K562 (cell line): Measurements from ENCODE around the gene CSDE1. TPM values are rescaled to one million over a fixed set of nuclear protein-coding genes. Genes with fewer than 3 reads are reported as not detected.

Source experiments
- BACH1 ChIP-seq: fragments of 200-800 bp; sonication (Bioruptor generic); IDR thresholded peaks from 2 replicates; pipeline ENCODE4 v1.6.1; 2016; ENCODE audit warnings: missing genetic modification characterization, missing compliant biosample characterization
- BRD4 ChIP-seq: fragments of 200-600 bp; sonication (generic); IDR thresholded peaks from 2 replicates; pipeline ENCODE4 v1.6.1; 2017; ENCODE audit warnings: inconsistent platforms
- HEY1 ChIP-seq: fragments of 250-450 bp; sonication (Bioruptor Pico); IDR thresholded peaks from 2 replicates; pipeline ENCODE4 v1.5.0; 2020; ENCODE audit warnings: mild to moderate bottlenecking, moderate library complexity, borderline replicate concordance
- IFI16 ChIP-seq: fragments of 250-450 bp; sonication (Bioruptor Pico); IDR thresholded peaks from 2 replicates; pipeline ENCODE4 v2.1.2; 2022; ENCODE audit warnings: mild to moderate bottlenecking, inconsistent platforms
- MXI1 ChIP-seq: IDR thresholded peaks from 2 replicates; pipeline ENCODE4 v1.6.1; 2011; ENCODE audit warnings: low read depth, mild to moderate bottlenecking, improper control_type of control experiment, low read length
- RBM15 ChIP-seq: fragments of 200-400 bp; formaldehyde crosslinking; IDR thresholded peaks from 2 replicates; pipeline ENCODE4 v1.6.1; 2018; ENCODE audit warnings: mild to moderate bottlenecking, low read length, moderate library complexity; ENCODE audit not compliant: insufficient read depth
- SIN3A ChIP-seq, 2 experiments: fragments of 150-350 bp in 1 of 2; IDR thresholded peaks; 2 replicates each; pipeline ENCODE4 v1.6.1; 2011 to 2016; ENCODE audit warnings: borderline replicate concordance in 2 of 2, low read depth in 2 of 2, low read length in 2 of 2, mild to moderate bottlenecking in 2 of 2, moderate library complexity in 2 of 2; ENCODE audit not compliant: control insufficient read depth in 1 of 2
- SIX5 ChIP-seq, 2 experiments: IDR thresholded peaks; 2 replicates each; pipeline ENCODE4 v1.6.1; 2011; ENCODE audit warnings: low read length in 2 of 2, borderline replicate concordance in 1 of 2, low read depth in 1 of 2, mild to moderate bottlenecking in 1 of 2, moderate library complexity in 1 of 2; ENCODE audit not compliant: insufficient read depth in 1 of 2
- SMAD3 ChIP-seq: fragments of 450-650 bp; formaldehyde crosslinking; conservative IDR thresholded peaks from 2 replicates; pipeline ENCODE4 v1.4.0; 2020; ENCODE audit warnings: mild to moderate bottlenecking
- SMC3 ChIP-seq: conservative IDR thresholded peaks from 2 replicates; pipeline ENCODE4 v1.6.1; 2011; ENCODE audit warnings: low read depth, low read length, improper control_type of control experiment; ENCODE audit not compliant: insufficient read depth
- TEAD2 ChIP-seq: fragments of 450-650 bp; IDR thresholded peaks from 2 replicates; pipeline ENCODE4 v1.6.1; 2016; ENCODE audit warnings: missing genetic modification characterization, control low read depth, missing compliant biosample characterization
- XRCC4 ChIP-seq: IDR thresholded peaks from one replicate; pipeline ENCODE4 v1.6.1; 2011; ENCODE audit not compliant: insufficient read depth, insufficient read length; ENCODE audit errors: extremely low read depth
- ZFX ChIP-seq: sonication (generic); formaldehyde crosslinking; IDR thresholded peaks from 2 replicates; pipeline ENCODE4 v1.8.0; 2022; ENCODE audit warnings: mild to moderate bottlenecking, missing genetic modification reagents, moderate library complexity
- ZNF3 ChIP-seq: fragments of 250-450 bp; sonication (Bioruptor Pico); IDR thresholded peaks from 2 replicates; pipeline ENCODE4 v1.5.0; 2021; ENCODE audit warnings: mild to moderate bottlenecking, moderate library complexity
- ZNF584 ChIP-seq: fragments of 200-800 bp; sonication (Bioruptor generic); IDR thresholded peaks from 2 replicates; pipeline ENCODE4 v1.6.1; 2016; ENCODE audit warnings: low read depth, mild to moderate bottlenecking, missing genetic modification characterization, missing compliant biosample characterization
- ZNF609 ChIP-seq: sonication (generic); formaldehyde crosslinking; IDR thresholded peaks from 2 replicates; pipeline ENCODE4 v1.8.1; 2023; ENCODE audit warnings: missing genetic modification reagents, mild to moderate bottlenecking, borderline replicate concordance
- ZNF699 ChIP-seq: fragments of 250-450 bp; sonication (Bioruptor Pico); IDR thresholded peaks from 2 replicates; pipeline ENCODE4 v1.8.0; 2021; ENCODE audit warnings: mild to moderate bottlenecking, moderate library complexity; ENCODE audit not compliant: insufficient replicate concordance
- polyA plus RNA-seq, 8 experiments: library from polyadenylated mRNA; depleted of rRNA in 4 of 8; stranded (reverse) in 5 of 8; unstranded in 3 of 8; fragments of >200 nt; fragmentation: Nextera tagmentation in 2 of 8; fragmentation: Illumina TruSeq in 1 of 8; extraction: Ambion mirVana in 2 of 8; extraction: Trizol in 1 of 8; gene quantifications; 2 replicates each; pipeline versions ENCODE4 v1.2.1 to v1.2.3, GENCODE V29; 2011 to 2014; ENCODE audit warnings: inconsistent platforms in 1 of 8, missing spikeins in 1 of 8
- total RNA-seq, 7 experiments: library from RNA; depleted of rRNA in 6 of 7; stranded (reverse); fragments of >200 nt in 6 of 7; fragmentation: Illumina TruSeq in 2 of 7; extraction: Trizol in 2 of 7; gene quantifications; 2 replicates each; pipeline versions ENCODE4 v1.2.1 to v1.2.3, GENCODE V29; 2011 to 2021; ENCODE audit warnings: low replicate concordance in 1 of 7
- TF ChIP-seq, protein P1 (sequence below): fragments of 450-650 bp; IDR thresholded peaks from one replicate; pipeline ENCODE4 v1.6.1; 2018; ENCODE audit warnings: mild to moderate bottlenecking, moderate library complexity; ENCODE audit not compliant: partially characterized antibody
- TF ChIP-seq, protein P2 (sequence below): fragments of 250-450 bp; sonication (Bioruptor Pico); IDR thresholded peaks from 2 replicates; pipeline ENCODE4 v1.5.1; 2021; ENCODE audit warnings: mild to moderate bottlenecking

CSDE1 gene
- total and polyA plus RNA-seq, 9 of the 15 experiments (the other 6 are each of a cell fraction or from before 2014, with no cell fraction given) = 174 to 538 (median 403) TPM

DNA sequence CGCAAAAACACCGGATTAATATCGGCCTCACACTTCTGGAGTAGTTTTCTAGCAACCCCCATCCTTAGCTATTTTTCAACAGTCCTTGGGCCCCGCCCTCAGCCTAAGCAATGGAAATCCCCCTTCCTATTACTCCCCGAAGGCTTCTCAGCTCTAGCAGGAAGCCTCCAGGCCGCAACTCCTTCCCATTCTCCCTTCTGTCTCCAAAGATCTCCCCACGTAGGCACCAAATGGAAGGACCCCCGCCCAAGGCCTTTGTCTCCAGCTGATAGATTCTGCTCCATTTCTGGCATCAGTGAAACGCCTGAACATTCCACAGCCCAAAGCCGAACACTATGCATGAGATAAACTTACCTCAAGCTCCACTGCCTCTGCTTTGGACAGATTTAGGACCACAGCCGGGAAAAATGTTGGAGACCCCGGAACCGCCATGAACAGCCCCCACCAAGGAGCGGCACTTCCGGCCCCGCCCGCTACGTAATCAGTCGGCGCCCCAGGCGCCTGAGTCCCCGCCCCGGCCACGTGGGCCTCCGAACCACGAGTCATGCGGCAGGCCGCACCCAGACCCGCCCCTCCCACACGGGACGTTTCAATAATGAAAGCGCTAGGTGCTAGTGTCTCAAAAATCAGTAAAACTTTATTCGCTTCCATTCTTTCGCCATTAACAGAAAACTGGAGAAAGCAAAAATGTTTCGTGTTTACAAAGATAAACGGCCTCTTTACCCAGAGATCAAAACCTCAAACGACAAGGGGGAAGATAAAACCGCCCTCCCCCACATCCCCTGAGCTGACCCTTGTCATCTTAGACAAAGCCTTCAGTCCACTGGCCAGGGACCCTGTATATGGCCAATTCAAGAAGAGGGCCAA is 41.2 kb downstream of the CSDE1 start, which contains the start of gene NRAS (continued):
- peak; percentile 86 for TF ChIP-seq ZFX (CRISPR knock-in tag)
- TF ChIP-seq XRCC4 = no peak
- TF ChIP-seq HEY1 (CRISPR knock-in tag) = no peak
- TF ChIP-seq TEAD2 (tag) = no peak
- TF ChIP-seq SMC3 = no peak
- TF ChIP-seq ZNF699 (CRISPR knock-in tag) = no peak
- no peak for TF ChIP-seq RBM15
- peak; percentile 17; the same call in 1 of the 2 replicates for TF ChIP-seq SMAD3 (CRISPR knock-in tag)
- no peak for TF ChIP-seq IFI16 (CRISPR knock-in tag)
- TF ChIP-seq ZNF3 (CRISPR knock-in tag) = no peak
- no peak for TF ChIP-seq ZNF584 (CRISPR knock-in tag)
- TF ChIP-seq BRD4 = peak; percentile 83; the same call in 1 of the 2 replicates
- TF ChIP-seq ZNF609 = no peak
- TF ChIP-seq, protein P1, sequence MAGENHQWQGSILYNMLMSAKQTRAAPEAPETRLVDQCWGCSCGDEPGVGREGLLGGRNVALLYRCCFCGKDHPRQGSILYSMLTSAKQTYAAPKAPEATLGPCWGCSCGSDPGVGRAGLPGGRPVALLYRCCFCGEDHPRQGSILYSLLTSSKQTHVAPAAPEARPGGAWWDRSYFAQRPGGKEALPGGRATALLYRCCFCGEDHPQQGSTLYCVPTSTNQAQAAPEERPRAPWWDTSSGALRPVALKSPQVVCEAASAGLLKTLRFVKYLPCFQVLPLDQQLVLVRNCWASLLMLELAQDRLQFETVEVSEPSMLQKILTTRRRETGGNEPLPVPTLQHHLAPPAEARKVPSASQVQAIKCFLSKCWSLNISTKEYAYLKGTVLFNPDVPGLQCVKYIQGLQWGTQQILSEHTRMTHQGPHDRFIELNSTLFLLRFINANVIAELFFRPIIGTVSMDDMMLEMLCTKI = no peak
- TF ChIP-seq SIX5 (IDR thresholded peaks at IDR 0.05; ENCODE audit: borderline replicate concordance in 1 of 2, insufficient read depth in 1 of 2, low read depth in 1 of 2, low read length in 2 of 2) = peak in 1 of 2 experiments; percentile 37; a peak in 1 of 4 replicates
- TF ChIP-seq MXI1 = peak; percentile 99
- TF ChIP-seq, protein P2, sequence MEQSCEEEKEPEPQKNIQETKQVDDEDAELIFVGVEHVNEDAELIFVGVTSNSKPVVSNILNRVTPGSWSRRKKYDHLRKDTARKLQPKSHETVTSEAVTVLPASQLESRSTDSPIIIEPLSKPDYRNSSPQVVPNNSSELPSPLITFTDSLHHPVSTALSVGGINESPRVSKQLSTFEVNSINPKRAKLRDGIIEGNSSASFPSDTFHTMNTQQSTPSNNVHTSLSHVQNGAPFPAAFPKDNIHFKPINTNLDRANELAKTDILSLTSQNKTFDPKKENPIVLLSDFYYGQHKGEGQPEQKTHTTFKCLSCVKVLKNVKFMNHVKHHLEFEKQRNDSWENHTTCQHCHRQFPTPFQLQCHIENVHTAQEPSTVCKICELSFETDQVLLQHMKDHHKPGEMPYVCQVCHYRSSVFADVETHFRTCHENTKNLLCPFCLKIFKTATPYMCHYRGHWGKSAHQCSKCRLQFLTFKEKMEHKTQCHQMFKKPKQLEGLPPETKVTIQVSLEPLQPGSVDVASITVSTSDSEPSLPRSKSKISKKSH (CRISPR knock-in tag) = no peak
- peak; percentile 83; the same call in 1 of the 2 replicates for TF ChIP-seq BACH1
- TF ChIP-seq SIN3A (IDR thresholded peaks at IDR 0.05; ENCODE audit: borderline replicate concordance in 2 of 2, control insufficient read depth in 1 of 2, low read depth in 2 of 2, low read length in 2 of 2) = peak; percentile 99 to 100
